ELR (cell line): ENCODE data around the gene PTK7.
"Not testable (repeated sequence)": the region's sequence is repeated elsewhere in the genome, so short reads cannot be mapped to it uniquely, and the experiment has no call there.

Source experiments
- DNase-seq: peaks from one replicate; pipeline ENCODE4 v3.0.0-alpha.2; 2015; ENCODE audit warnings: low read depth

The PTK7 gene

GRCh38 chr6:43075670-43076463, at the start of gene PTK7:
PTK7 (plus strand) TSS chr6:43076314; CDS start chr6:43076489, 175 bp downstream.
- peak; percentile 60 for DNase-seq

- no peak for DNase-seq
Measured at GRCh38 chr6:43026365-43026764, 49.7 kb upstream of the PTK7 start.

GRCh38 chr6:43029120-43029519, 47.0 kb upstream of the PTK7 start:
- no peak for DNase-seq

GRCh38 chr6:43032326-43032725, 43.8 kb upstream of the PTK7 start:
- DNase-seq: no peak

GRCh38 chr6:43033496-43034189, 42.5 kb upstream of the PTK7 start:
- DNase-seq: no peak

- no peak for DNase-seq
Measured at GRCh38 chr6:43034190-43034525, 42.0 kb upstream of the PTK7 start.

GRCh38 chr6:43035495-43036194, 40.5 kb upstream of the PTK7 start:
- no peak for DNase-seq

GRCh38 chr6:43036712-43037111, 39.4 kb upstream of the PTK7 start:
- DNase-seq: no peak

- DNase-seq: no peak
Measured at GRCh38 chr6:43037197-43037596, 38.9 kb upstream of the PTK7 start.

- DNase-seq: no peak
Measured at GRCh38 chr6:43037706-43038105, 38.4 kb upstream of the PTK7 start.

- DNase-seq: no peak
Measured at GRCh38 chr6:43038727-43039126, 37.4 kb upstream of the PTK7 start.

GRCh38 chr6:43040542-43041257, 35.4 kb upstream of the PTK7 start:
- no peak for DNase-seq

- DNase-seq: not testable (repeated sequence)
Measured at GRCh38 chr6:43041475-43041874, 34.6 kb upstream of the PTK7 start.

- DNase-seq: no peak
Measured at GRCh38 chr6:43043310-43043709, 32.8 kb upstream of the PTK7 start.

GRCh38 chr6:43045371-43045930, 30.7 kb upstream of the PTK7 start:
- no peak for DNase-seq

GRCh38 chr6:43047998-43048397, 28.1 kb upstream of the PTK7 start:
- DNase-seq: no peak

GRCh38 chr6:43050981-43051380, 25.1 kb upstream of the PTK7 start:
- DNase-seq: no peak

- no peak for DNase-seq
Measured at GRCh38 chr6:43052225-43052841, 23.8 kb upstream of the PTK7 start.

GRCh38 chr6:43052842-43053544, 23.1 kb upstream of the PTK7 start:
- DNase-seq: peak; percentile 49

- DNase-seq: peak; percentile 98
Measured at GRCh38 chr6:43053545-43054205, 22.4 kb upstream of the PTK7 start, which contains the start of gene CUL7. CUL7 (minus strand) TSS chr6:43053851; CDS start chr6:43052788, 1,063 bp downstream.
